Measurements from ENCODE around the gene EVA1A. TPM values are rescaled to one million over a fixed set of nuclear protein-coding genes. Genes with fewer than 3 reads are reported as not detected.

Gene EVA1A
- total RNA-seq, 1 experiment from 2014 or later, result 0.21 TPM

- H3K4me1 ChIP-seq (ENCODE audit: control insufficient read depth, insufficient read depth, low read length), result no peaks in the 10 kb centered on the region
- BruUV-seq (replicated peaks), result no TSS peak
- in situ Hi-C loops (cut with HindIII; ENCODE audit: low pct_unique_long_range_greater_than_20kb, low sequenced_read_pairs) (no loop called here), intact Hi-C loops (cut with micrococcal nuclease; ENCODE audit: unreplicated experiment) (no loop called here)
- no peak for TF ChIP-seq TCF7L2 (IDR thresholded peaks at IDR 0.05; ENCODE audit: low read depth, low read length)
- TF ChIP-seq, protein P1, sequence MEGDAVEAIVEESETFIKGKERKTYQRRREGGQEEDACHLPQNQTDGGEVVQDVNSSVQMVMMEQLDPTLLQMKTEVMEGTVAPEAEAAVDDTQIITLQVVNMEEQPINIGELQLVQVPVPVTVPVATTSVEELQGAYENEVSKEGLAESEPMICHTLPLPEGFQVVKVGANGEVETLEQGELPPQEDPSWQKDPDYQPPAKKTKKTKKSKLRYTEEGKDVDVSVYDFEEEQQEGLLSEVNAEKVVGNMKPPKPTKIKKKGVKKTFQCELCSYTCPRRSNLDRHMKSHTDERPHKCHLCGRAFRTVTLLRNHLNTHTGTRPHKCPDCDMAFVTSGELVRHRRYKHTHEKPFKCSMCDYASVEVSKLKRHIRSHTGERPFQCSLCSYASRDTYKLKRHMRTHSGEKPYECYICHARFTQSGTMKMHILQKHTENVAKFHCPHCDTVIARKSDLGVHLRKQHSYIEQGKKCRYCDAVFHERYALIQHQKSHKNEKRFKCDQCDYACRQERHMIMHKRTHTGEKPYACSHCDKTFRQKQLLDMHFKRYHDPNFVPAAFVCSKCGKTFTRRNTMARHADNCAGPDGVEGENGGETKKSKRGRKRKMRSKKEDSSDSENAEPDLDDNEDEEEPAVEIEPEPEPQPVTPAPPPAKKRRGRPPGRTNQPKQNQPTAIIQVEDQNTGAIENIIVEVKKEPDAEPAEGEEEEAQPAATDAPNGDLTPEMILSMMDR (IDR thresholded peaks at IDR 0.05), result no peak
- TF ChIP-seq SIN3A (IDR thresholded peaks at IDR 0.05; ENCODE audit: borderline replicate concordance, insufficient read depth, low read depth, low read length), result no peak
- TF ChIP-seq POLR2AphosphoS5 (IDR thresholded peaks at IDR 0.05; ENCODE audit: low read depth, low read length), result no peak
- no peak for TF ChIP-seq REST (IDR thresholded peaks at IDR 0.05; ENCODE audit: insufficient read depth in 1 of 2, low read depth in 2 of 2, low read length in 1 of 2)
- H3K4me3 ChIP-seq (ENCODE audit: low read depth in 2 of 2, low read length in 2 of 2), result no peak overlapping the region
- peaks cover 5% of the 10 kb centered on the region for H3K27me3 ChIP-seq (ENCODE audit: control insufficient read depth, insufficient read depth, low read length)
- H3K27ac ChIP-seq (ENCODE audit: low read length), result no peak overlapping the region
- ChIA-PET CTCF (no interaction called here), POLR2A (no interaction called here)
- ATAC-seq (no peak), DNase-seq (ENCODE audit: low read depth, low spot score) (no peak)
- no peaks in the 10 kb centered on the region for H3K36me3 ChIP-seq (ENCODE audit: control insufficient read depth, insufficient read depth, low read length)
- H3K9me3 ChIP-seq (ENCODE audit: control insufficient read depth, insufficient read depth, low read depth, low read length), result no peaks in the 10 kb centered on the region
Observed at GRCh38 chr2:75484840-75485239, 75.9 kb downstream of the EVA1A start.

GRCh38 chr2:75483878-75484277 lies 76.9 kb downstream of the EVA1A start:
- ATAC-seq (no peak), DNase-seq (ENCODE audit: low read depth, low spot score) (no peak)
- intact Hi-C loops (cut with micrococcal nuclease; ENCODE audit: unreplicated experiment), result no loop called here
- no peak overlapping the region for H3K27ac ChIP-seq (ENCODE audit: low read length)
- H3K9me3 ChIP-seq (ENCODE audit: control insufficient read depth, insufficient read depth, low read depth, low read length), result no peaks in the 10 kb centered on the region
- in situ Hi-C loops (cut with HindIII; ENCODE audit: low pct_unique_long_range_greater_than_20kb, low sequenced_read_pairs), result no loop called here
- peaks cover 5% of the 10 kb centered on the region for H3K27me3 ChIP-seq (ENCODE audit: control insufficient read depth, insufficient read depth, low read length)
- H3K4me3 ChIP-seq (ENCODE audit: low read depth in 2 of 2, low read length in 2 of 2), result no peak overlapping the region
- TF ChIP-seq, protein P1 (IDR thresholded peaks at IDR 0.05), result no peak
- TF ChIP-seq SIN3A (IDR thresholded peaks at IDR 0.05; ENCODE audit: borderline replicate concordance, insufficient read depth, low read depth, low read length) (no peak), POLR2AphosphoS5 (IDR thresholded peaks at IDR 0.05; ENCODE audit: low read depth, low read length) (no peak), TCF7L2 (IDR thresholded peaks at IDR 0.05; ENCODE audit: low read depth, low read length) (no peak), REST (IDR thresholded peaks at IDR 0.05; ENCODE audit: insufficient read depth in 1 of 2, low read depth in 2 of 2, low read length in 1 of 2) (no peak)
- ChIA-PET POLR2A (no interaction called here), CTCF (no interaction called here)
- no peaks in the 10 kb centered on the region for H3K36me3 ChIP-seq (ENCODE audit: control insufficient read depth, insufficient read depth, low read length)
- no TSS peak for BruUV-seq (replicated peaks)
- H3K4me1 ChIP-seq (ENCODE audit: control insufficient read depth, insufficient read depth, low read length), result no peaks in the 10 kb centered on the region

Data from Panc1 (cell line).